ENCODE results near the gene PSD2. TPM values are rescaled to one million over a fixed set of nuclear protein-coding genes. Genes with fewer than 3 reads are reported as not detected.

Gene PSD2
- total RNA-seq, 1 donor from 2014 or later = not detected

DNA sequence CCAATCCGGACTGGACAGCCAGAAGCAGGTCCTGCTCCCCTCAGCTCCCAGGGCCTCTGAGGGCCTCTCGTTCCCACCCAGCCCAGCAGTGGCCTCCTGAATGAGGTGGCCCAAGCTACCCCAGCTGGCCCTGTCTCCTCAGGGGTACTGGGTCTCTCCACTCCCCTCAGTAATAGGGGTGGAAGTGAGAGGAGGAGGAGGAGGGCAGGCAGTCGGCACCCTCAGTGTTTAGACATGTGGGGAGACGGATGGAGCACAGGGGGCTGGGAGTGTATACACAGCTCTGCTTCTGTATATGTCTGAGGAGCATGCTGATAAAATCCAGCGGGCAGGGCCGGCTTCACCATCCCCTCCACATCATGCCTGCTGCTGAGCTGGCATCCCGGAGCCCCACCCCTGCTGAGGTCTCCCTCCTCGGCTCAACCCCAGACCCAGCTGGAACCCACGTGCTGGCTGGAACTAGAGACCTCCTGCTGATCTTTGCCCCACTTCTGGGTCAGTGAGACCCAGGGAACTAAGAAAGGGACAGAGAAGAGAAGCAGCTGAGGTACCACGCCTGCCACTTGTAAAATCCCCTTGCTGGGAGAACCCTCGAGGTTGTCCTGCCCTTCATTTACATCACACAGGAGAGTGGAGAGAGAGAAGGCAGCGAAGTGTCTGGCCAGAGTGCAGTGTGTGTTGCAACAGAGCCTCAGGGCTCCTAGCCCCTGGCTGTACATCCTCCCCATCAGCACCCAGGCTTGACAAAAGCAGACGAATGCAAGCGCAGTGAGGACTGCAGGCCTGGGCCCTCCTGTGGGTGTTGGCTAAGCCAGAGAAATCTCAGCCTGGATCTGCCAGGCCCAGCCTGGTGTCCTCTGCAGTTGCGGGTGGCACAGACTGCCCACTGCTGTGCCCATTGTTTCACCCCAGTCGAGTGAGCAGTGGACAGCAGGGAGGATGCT lies 77.5 kb downstream of the PSD2 start:
- intact Hi-C loops (cut with micrococcal nuclease) = no loop called here

DNA sequence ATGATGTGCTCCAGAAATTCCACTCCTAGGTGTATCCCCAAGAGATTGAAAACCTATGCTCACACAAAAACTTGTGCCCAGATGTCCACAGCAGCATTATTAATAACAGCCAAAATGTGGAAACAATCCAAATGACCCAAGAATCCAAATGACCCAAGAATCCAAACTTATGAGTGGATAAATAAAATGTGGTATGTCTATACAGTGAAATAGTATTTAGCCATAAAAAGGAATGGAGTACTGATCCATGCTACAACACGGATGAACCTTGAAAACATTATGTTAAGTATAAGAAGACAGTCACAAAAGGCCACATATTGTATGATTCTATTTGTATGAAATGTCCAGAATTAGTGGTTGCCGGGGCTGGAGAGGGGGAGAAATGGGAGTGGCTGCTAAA lies 80.3 kb downstream of the PSD2 start:
- intact Hi-C loops (cut with micrococcal nuclease) = no loop called here

DNA sequence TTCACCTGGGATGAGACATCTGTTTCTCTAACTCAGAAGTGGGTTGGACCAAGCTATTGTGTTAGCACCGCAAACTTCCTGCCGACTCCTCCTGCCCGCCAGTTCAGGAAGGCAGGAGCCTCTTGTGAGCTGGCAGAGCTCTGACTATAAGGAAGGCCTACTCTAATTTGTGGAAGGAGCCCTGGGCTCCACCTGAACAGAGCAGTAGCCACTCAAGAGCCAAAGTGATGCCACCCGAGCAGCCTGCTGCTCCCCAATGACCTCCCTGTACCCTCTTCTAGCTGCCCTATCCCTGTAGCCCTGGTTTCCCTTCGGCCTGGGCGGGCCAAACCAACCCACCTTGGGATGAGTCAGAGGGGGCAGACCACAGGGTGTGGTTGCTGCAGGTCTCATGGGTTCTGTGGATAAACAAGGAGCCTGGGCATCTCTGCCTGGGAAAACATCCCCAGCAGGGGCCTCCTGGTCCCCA lies 81.6 kb downstream of the PSD2 start:
- intact Hi-C loops (cut with micrococcal nuclease) = no loop called here

DNA sequence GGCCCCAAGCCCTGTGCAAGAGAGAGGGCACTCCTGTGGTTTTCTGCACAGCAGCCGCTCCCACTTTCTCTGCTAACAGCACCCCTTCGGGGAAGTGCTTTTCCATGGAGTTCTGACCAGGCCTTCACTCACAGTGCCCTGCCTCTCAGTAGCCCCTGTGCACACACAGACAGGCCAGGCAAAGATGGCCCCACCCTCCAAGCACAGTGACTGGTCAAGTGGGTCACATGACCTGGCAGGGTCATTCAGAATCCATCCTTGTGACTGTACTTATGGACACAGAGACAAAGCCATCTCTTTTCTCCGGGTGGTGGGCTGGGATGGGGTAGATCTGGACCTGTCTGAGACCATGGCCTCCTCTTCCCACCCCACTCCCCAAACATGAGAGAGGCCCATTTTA lies 82.5 kb downstream of the PSD2 start:
- intact Hi-C loops (cut with micrococcal nuclease) = no loop called here

DNA sequence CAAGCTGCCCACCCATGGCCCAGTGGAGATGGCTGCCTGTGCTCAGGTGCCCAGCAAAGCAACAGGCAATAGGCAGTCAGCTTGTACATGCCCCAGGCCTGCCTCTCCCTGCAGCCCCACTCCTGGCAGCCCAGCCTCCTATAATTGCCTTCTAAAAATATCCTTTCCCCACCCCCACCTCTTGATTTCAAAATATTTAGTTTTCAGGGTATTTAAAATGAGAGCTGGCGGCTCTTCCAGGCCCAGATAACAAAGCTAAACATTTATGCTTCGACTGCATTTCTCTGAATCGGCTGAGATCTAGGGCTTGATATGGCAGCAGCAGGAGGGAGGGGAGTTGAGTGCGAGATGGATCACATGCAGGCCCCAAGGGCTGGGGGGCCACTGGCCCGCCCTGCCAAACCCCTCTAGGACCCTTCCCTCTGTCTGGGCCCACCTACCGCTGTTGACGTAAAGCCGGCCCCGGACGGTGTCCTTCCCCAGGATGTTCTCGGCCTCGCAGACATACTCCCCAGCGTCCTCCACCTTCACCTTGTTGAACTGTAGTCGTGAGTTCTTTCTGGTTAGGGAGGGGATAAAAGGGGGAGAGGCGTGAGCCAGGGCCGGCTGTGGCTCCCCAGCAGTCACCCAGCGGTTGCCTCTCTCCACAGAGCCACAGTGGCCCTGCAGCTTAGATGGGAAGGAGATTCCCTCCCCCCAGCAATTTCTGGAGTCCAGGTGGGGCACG lies 85.0 kb downstream of the PSD2 start:
- intact Hi-C loops (cut with micrococcal nuclease) = no loop called here

DNA sequence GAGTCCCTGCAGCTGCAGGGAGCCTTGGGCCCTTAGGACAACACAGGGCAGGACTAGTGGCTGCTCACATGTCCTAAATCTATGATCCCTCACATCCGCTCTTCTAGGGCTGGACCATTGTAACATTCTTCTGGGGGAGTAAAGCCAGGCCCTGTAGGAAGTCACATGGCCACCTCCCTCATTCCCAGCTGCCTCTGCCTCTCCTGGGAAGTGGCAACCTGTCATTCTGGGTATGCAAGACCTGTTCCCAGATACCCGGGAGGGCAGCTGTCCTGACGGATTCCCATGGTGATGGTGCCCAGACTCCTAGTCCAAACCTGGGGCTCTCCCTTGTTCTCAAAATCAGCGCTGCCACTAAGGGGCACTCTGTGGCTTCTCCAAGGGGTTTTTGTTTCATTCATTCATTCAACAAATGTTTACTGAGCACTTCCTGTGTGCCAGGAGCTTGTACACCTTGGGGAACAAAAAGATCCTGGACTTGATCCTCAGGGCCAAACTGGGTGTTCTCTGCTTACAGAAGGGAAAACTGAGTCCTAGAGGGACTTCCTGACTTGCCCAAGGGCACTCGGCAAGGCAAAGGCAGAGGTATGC lies 85.6 kb downstream of the PSD2 start:
- intact Hi-C loops (cut with micrococcal nuclease) = no loop called here

DNA sequence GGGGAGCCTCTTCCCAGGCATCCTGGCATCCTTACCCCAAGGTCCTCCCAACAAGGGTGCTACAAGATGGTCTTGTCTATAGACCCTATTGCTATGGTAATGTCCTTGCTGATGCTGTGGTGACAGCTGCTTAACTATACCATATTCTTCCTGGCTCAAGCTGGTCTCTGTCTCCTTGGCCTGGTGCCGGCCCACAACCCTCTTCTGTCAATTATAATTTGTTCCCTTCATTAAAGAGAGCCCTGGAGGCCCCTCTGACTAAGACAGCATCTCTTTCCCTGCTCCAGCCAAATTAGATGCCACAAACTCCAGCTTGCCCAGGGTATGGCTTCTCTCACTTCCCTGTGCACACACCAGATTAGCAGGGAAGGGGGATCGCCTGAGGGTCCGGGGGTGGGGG lies 86.7 kb downstream of the PSD2 start:
- intact Hi-C loops (cut with micrococcal nuclease) = no loop called here

DNA sequence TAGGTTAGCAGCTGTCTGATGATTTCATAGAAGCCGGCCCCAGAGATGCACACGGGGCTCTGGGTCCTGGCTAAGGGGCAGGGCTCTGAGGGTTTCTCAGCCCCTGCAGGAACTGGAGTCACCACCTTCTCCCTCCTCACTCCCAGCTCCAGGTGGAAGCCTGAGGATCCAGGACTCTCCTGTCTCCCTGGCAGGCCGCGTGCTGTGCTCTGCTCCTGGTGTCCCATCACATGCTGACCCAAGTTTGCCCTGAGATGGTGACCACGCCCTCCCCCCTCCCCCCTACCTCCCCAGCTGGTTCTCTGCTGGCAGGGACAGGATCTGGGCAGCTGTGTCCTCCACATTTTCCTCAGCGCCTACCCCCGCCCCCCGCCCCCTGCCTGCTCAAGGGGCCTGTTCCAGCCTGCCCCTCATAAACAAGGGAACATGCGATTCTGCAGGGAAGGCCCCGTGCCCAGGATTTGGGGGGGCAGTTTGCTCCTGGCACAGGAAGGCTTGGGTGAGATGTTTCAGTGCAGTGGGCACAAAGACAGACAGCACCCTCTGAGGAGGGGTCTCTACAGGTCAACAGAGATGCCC lies 87.4 kb downstream of the PSD2 start:
- intact Hi-C loops (cut with micrococcal nuclease) = no loop called here

DNA sequence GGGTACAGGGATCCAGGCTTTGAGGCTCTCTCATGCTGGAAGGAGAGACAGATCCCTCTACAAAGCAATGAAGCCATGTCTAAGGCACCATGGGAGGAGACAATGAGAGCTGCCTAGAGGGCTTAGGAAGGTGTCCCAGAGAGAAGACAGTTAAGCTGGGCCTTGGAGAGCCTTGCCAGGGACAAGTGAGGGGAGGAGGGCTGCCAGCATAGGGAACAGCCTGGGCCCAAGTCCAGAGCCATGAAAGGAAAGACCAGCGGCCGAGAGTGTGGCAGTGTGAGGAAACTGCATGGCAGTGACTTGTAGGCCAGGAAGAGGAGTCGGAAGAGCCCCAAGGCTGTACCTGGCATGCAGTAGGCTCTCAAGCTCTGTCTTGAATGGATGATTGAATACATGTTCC lies 88.5 kb downstream of the PSD2 start:
- intact Hi-C loops (cut with micrococcal nuclease) = no loop called here

DNA sequence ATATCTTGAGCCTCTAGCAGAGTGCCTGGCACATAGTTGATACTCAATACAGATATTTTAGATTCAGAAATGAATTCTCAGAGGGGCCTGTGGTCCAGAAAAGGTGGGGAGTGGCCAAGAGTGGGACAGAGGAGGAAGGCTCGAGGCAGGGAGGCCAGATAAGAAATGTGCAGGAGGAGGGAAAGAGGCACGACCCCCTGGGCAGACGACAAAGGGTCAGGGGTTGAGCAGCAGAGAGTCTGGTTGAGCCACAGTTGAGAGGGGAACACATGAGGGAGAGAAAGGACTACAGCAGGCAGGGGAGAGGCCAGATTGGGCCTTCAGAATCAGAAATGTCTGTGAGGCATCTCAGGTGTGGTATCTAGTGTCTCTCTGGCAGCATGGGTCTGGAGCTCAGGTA lies 89.1 kb downstream of the PSD2 start:
- intact Hi-C loops (cut with micrococcal nuclease) = no loop called here

DNA sequence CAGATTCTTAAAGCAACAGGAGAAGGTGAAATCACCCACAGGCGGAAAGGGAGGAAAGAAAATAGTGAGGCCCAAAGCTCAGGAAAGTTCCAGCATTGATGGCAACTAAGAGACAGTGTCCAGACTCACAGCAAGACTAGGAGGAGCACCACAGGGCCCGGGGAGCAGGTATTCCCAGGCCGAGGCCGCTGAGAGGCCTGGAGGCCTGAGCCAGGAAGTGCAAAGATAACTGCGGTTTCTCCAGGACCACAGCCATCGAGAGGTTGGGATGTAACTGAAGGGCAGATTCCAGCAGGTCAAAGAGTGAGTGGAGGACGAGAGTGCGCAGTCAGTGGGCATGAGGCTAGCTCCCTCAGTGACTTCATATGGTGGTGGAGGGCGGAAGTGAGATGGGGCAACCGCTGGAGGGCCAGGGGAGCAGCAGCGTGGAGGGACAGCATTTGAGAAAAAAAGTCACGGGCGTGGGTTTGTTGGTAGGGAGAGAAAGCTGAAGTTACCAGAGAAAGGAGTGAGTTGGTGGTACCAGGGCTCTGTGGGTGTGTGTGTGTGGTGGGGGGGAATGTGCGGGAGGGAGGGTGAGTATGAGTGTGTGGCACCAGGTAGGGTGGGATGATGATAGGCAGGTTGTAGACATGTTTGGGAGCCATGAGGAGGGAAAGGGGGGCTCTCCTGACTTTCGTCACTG lies 89.7 kb downstream of the PSD2 start:
- intact Hi-C loops (cut with micrococcal nuclease) = no loop called here

DNA sequence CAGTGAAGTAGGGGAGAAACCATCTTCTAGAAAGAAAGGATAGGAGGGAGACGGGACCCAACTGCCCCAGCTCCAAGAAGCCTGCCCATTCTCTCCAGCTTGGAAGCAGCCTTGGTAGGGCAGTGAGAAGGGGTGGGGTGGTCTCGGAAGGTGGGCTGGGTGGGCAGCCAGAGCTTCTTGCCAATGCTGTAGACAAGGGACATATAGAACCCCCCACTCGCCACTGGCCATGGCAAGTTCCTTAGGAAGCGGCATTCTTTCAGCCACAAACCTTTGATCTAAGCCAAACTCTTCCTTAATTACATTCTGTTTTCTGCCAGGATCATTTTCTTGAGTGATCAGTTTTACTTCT lies 90.2 kb downstream of the PSD2 start:
- intact Hi-C loops (cut with micrococcal nuclease) = no loop called here

DNA sequence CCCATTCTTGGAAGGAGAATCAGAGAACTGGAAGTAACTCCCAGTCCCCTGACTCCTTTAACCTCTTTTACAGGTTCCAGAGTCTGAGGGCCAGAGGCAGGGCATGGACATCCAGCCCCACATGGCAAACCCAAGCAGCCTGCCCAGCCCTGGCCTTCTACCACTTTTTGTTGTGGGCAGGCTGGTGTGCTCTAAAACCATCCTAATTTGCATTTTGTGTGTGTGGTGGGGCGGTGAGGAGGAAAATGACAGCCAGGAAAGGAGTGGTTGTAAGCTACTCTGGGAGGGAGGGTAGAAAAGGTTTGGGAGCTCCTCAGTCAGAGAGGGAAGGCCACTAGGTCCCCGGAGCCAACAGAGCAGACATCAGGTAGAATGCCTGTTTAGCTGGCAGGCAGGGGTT lies 90.6 kb downstream of the PSD2 start:
- intact Hi-C loops (cut with micrococcal nuclease) = no loop called here

DNA sequence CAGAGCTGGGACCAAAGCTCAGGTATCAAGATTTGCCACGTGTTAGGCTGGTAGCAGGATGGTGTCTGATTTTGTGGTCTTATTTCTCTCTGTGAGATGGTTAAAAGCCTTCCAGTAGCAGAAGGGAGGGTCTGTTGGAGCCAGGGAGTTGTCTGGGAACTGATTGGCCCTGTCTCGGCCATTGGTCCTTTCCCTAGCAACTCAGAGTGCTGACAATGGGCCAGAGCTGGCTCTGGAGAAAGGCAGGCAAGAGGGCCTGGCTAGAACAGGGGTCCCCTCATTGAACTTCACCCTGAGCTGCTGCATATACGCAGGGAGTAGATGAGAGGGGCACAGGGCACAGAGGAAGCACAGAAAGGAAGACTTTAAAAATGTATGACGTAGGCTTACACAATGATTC lies 92.8 kb downstream of the PSD2 start:
- intact Hi-C loops (cut with micrococcal nuclease) = no loop called here

DNA sequence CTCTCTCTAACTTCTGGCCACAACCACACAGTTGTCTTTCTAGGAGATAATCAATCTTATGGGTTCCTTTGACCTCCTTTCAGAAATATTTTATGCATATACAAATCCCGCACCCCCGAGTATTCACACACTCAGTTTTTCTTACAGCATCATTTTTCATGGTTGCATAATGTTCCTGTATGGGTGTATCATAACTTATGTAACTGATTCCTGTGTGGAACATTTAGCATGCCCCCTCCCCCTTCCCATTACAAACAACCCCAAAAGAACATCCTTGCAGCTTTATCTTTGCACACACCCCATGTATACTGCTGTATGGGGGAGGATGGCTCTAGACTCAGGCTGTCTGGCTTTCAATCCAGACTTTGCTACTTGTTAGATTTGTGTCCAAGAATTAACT lies 93.8 kb downstream of the PSD2 start:
- intact Hi-C loops (cut with micrococcal nuclease) = no loop called here

DNA sequence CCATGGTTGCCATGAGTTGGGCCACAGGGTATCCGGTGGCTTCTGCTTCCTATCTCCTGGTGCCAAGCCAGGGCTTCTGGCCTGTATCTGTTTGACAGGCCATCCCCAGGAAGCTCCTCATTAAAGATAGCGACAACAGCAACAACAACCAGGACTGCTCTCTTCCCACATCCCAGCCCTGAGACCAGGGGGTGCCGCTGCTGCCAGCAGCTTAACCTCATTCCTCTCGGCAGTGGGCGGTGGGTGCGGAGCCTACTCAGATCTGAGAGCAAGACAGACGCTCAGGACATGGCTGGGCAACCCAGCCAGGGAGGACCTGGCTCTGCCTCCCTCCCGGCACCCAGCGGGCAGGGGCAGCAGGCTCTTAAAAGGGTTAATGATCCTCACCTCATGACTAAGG lies 98.3 kb downstream of the PSD2 start:
- intact Hi-C loops (cut with micrococcal nuclease) = no loop called here

Other genes with a start within 250 kb of the PSD2 start
- 228 and 245 TPM in 2 replicates for gene UBE2D2, start 234.5 kb upstream of the PSD2 start, total RNA-seq
- 0.43 and 1.4 TPM in 2 replicates for gene CXXC5, start 147.5 kb upstream of the PSD2 start, total RNA-seq
- gene NRG2, start 247.5 kb downstream of the PSD2 start, total RNA-seq = not detected in 2 replicates

Measured in T-helper 2 cell treated with Interferon-gamma antibody and Interleukin-4, amounts not matched to agents 100 ng/mL and 5 ng/mL, for 36 hours (primary cell).